HEK293T (cell line): ENCODE results near the gene SH3BP5.

Experiments
- BHLHE40 ChIP-seq: fragments of 450-650 bp; IDR thresholded peaks from 2 replicates; pipeline ENCODE4 v1.6.1; 2016; ENCODE audit warnings: mild to moderate bottlenecking, moderate library complexity, borderline replicate concordance
- CTBP1 ChIP-seq: fragments of 450-650 bp; IDR thresholded peaks from 2 replicates; pipeline ENCODE4 v1.6.1; 2016; ENCODE audit warnings: borderline replicate concordance
- ELF4 ChIP-seq: fragments of 450-650 bp; IDR thresholded peaks from 2 replicates; pipeline ENCODE4 v1.6.1; 2017; ENCODE audit warnings: antibody characterized with exemption
- FOXK2 ChIP-seq: fragments of 450-650 bp; IDR thresholded peaks from 2 replicates; pipeline ENCODE4 v1.6.1; 2016; ENCODE audit warnings: mild to moderate bottlenecking
- FOXM1 ChIP-seq: fragments of 450-650 bp; IDR thresholded peaks from 2 replicates; pipeline ENCODE4 v1.6.1; 2017; ENCODE audit warnings: mild to moderate bottlenecking, borderline replicate concordance
- HDGF ChIP-seq: fragments of 450-650 bp; IDR thresholded peaks from 2 replicates; pipeline ENCODE4 v1.6.1; 2017; ENCODE audit warnings: antibody characterized with exemption, borderline replicate concordance
- LEF1 ChIP-seq: fragments of 450-650 bp; IDR thresholded peaks from 2 replicates; pipeline ENCODE4 v1.6.1; 2017; ENCODE audit warnings: mild to moderate bottlenecking, borderline replicate concordance
- SP1 ChIP-seq: fragments of 450-650 bp; IDR thresholded peaks from 2 replicates; pipeline ENCODE4 v1.6.1; 2017
- TARDBP ChIP-seq: fragments of 450-650 bp; IDR thresholded peaks from 2 replicates; pipeline ENCODE4 v1.6.1; 2016
- ZNF384 ChIP-seq: fragments of 450-650 bp; IDR thresholded peaks from 2 replicates; pipeline ENCODE4 v1.6.1; 2016

DNA sequence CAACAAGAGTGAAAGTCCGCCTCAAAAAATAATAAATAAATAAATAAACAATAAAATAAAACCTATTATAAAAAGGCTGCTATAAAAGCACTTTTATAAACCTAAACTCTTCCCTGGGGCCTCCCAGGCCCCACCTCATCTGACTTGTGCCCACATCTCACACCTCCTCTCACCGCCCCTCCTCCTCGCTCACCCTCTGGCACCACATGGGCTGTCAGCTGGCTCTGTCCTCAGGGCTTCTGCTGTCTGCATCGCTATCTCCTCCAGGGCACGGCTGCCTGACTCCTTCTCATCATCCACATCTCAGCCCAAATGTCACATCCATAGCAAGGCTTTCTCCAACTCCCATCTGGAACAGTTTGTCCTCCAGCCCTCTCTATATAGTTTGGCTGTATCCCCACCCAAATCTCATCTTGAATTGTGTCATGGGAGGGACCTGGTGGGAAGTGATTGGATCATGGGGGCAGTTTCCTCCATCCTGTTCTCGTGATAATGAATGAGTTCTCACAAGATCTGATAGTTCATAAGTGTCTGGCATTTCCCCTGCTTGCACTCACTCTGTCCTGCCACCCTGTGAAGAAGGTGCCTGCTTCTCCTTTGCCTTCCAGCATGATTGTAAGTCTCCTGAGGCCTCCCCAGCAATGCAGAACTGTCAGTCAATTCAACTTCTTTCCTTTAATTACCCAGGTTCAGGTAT, 8.8 kb upstream of the SH3BP5 start:
- TF ChIP-seq TARDBP (no peak), SP1 (no peak), FOXM1 (no peak), FOXK2 (no peak), LEF1 (no peak), CTBP1 (no peak), ZNF384 (no peak), BHLHE40 (no peak), HDGF (no peak), ELF4 (no peak)
